GM18511 (cell line): ENCODE data around the gene MRTFB.
A peak's percentile ranks its signal among the peaks of the same experiment; 100 is the strongest.
"Not testable (repeated sequence)": the region's sequence is repeated elsewhere in the genome, so short reads cannot be mapped to it uniquely, and the experiment has no call there.

Experiments used
- ATAC-seq: cut with Tn5 transposase; IDR thresholded peaks from one replicate; pipeline ENCODE4 v1.9.1; 2021; ENCODE audit warnings: mild to moderate bottlenecking, moderate library complexity; ENCODE audit not compliant: unreplicated experiment

Gene MRTFB

GRCh38 chr16:14180481-14180944 lies 109.4 kb downstream of the MRTFB start:
- no peak for ATAC-seq

- ATAC-seq: no peak
Measured at GRCh38 chr16:14181371-14182050, 110.4 kb downstream of the MRTFB start.

DNA sequence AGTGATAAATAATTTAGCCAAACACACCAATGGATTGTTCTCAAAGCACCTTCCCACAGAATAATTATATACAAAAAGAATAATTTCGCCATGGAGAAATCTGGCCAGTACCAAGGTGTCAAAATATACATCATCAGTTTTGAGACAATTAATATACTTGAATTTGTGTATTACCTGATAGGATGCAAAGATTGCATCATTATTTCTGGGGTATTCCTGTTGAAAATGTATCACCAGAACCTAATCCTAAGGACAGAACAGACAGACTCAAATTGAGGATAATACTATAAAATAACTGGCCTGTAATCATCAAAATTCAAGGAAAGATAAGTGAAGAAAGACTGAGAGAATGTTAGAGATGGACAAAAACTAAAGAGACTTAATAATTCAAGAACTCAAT lies 111.9 kb downstream of the MRTFB start:
- ATAC-seq: no peak

GRCh38 chr16:14183962-14184361 lies 112.8 kb downstream of the MRTFB start:
- ATAC-seq: not testable (repeated sequence)

DNA sequence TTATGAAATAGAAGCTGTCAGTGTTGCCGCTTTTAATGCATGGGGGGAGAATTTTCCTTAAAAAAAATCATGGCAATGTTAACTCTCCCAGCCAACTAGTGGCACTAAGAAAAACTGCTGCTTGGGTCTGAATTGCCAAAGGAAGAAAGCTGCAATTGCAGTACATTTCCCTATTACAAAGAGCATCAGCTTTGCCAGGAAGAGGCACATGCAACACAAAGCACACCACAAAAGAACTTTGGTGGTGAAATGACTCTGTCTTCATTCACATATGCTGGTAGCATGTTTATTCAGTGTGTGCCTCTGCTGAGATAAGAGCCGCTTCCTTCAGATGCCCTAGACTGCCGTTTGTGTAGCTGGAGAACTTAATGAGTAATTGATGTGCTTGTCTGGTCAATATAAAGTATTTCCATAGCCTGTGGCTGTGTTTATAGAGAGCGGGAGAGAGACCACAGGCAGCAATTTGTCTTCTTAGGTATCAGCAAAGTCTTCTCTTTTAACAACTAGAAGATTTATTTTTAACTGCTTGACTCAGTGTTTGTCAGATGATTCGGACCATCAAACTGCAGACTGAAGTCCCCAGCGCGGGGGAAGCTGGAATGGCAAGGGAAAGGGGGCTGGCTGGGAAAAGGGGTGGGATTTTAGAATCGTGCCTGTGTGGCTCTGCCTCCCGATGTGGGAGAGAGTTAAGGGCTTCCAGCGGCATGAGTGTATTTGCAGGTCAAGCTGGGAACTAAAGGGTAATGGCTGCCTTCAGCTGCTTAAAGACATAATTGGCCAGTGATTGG lies 115.1 kb downstream of the MRTFB start:
- ATAC-seq: no peak

DNA sequence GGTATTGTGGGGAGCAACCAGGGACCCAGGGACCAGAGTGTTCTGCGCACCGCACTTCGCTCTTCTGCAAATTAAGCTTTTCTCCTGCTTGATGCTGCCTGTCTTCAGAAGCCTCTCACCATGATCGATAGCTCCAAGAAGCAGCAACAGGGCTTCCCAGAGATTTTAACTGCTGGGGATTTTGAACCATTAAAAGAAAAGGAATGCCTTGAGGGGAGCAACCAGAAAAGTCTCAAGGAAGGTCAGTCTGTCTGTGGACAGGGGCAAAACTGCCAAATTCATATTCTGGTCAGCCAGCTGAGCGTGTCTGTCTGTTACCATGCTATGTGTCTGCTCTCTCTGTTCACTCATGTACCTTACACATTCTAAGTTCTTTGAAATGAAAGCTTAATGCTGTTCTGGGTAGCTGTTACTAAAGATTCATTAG lies 115.7 kb downstream of the MRTFB start:
- no peak for ATAC-seq

DNA sequence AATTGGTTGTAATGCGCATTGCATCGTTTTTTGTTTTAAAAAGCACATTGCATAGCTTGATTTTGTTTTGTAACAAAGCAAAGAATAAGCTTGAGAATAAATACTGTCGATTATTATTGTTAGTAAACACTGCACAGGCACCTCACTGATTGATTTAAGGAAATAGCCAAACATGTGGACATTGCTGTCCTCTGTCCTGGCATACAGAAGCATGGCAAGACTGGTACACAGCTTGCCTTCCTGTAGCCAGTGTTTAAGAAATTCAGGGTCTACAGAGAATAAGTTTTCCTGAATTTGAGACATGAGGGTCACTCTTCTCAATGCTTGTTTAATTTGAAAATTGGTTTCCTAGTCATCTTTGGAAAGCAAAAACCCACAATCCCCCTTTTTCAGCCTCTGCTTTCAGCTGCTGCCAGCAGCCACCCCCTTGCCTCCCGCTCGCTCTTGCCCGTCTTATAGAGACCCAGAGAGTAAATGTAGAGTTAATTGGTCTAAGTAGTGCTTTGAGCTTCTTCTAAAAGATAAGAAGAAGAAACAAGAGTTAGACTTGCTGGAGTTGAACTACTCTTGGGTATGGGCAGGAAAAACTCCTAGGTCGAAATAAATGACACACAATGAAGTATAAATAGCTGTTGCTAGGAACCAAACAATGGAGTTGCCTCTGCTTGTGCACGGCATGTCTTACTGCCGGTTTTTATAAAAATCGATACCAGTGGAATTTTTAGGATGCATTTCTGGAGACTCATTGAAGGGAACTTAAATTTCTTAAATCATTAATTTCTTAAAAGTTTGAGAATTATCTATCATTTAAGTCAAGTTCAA lies 116.6 kb downstream of the MRTFB start:
- no peak for ATAC-seq

DNA sequence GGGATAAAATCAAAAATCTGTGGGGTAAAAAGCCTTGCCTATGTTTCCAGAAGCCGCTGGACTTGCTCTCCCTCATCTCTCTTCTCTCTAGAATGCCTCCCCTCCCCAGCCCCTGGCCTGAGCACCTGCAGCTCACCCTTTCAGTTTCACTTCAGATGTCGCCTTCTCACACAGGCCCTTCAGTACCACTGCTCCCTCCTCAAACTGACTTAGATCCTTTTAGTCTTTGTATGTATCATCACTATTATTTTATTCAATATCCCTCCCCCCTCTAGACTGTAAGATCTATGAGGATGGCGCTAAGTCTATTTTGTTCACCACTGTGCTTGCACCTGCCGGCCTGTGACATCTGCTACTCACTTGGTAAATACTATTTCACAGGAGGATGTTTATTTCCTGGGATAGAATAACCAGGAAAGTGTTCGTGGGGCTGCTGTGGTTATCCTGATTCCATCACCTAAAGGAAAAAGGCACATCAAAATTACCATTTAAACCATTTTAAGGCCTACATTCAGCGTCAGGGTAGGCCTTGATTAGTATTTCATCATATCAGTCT lies 122.3 kb downstream of the MRTFB start:
- ATAC-seq: peak; percentile 88

- no peak for ATAC-seq
Measured at GRCh38 chr16:14194721-14195120, 123.6 kb downstream of the MRTFB start.

DNA sequence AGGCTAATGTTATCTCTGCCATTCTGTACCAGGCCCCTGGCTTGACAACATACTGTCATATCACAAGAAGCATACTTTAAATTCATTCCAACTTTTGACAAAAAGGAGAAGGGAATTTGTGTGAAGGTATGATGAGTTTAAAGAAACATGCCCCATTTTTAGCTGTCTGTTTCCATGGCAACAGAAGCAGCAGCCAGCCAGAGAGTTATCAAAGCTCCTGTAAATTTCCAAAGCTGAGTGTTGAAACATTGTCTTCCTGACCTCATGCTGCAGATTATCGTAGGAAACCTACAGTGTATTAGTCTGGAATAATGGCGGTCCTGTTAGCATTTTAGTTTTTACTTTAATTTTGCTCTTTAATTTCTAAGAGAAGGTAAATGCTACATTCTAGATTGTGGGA lies 124.9 kb downstream of the MRTFB start:
- ATAC-seq: no peak

DNA sequence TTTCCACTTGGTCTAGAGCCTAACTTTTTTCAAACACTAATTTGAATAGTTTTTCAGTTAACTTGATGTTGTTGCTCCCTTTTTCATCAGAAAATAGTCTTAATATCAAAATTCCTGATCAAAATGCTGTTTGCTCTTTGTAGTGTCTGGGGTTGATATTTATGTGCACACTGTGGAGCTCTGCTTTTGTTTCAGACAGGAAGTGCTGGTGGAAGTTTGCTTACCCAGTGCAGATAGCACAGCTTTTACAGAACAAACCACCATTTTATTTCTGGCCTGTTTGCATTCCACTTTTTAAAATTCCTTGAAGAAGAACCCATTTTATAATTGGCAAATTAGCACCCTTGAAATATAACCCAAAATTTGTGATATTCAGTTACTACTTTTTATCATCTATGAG lies 125.4 kb downstream of the MRTFB start:
- no peak for ATAC-seq

DNA sequence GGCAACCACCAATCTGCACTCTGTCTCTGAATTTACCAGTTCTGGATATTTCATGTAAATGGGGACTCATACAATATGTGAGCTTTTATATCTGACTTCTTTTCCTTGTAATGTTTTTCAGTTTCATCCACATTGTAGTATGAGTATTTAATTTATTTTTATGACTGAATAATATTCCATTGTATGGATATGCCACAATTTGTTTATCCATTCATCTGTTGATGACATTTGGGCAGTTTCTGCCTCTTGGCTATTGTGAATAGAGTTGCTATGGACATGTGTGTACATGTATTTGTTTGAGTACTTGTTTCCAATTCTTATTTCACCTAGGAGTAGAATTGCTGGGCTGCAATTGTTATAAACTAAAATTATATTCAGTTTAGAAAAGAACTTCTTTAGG lies 126.9 kb downstream of the MRTFB start:
- ATAC-seq: no peak

DNA sequence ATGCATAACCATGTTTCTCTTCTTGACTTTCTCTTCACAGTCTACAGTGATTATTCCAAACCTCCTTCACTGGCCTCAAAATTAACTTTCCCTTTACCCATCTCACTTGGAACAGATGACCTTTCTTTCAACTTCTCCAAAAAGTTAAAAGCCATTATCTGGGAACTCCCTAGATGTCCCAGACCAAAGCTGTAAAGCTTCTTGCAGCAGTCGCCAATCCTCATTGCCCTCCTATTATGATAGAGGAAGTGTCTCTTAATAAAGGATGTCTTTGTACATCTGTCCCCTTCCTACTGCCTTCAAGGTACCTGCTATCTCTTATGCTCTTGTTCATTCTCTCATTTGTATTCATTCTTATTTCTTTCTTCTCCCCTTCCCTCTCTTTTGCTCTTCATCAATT lies 127.5 kb downstream of the MRTFB start:
- ATAC-seq: no peak

DNA sequence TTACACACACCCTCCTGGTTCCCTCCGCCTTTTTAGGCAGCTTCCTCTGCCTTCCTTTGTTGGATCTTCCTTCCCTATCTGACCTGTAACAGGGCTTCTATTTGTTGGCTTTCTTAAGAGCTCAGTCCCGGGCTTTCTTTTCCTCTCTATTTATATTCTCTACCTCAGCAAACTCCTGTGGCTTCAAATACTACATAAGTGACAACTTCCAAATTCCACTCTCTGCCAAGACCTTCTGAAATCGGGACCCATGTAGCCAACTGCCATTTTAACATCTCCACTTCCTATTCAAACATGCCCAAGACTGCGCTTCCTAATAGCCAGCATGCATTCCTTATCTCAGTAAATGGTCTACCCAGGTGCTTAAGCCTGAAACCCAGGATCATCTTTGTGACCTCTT lies 128.1 kb downstream of the MRTFB start:
- no peak for ATAC-seq

DNA sequence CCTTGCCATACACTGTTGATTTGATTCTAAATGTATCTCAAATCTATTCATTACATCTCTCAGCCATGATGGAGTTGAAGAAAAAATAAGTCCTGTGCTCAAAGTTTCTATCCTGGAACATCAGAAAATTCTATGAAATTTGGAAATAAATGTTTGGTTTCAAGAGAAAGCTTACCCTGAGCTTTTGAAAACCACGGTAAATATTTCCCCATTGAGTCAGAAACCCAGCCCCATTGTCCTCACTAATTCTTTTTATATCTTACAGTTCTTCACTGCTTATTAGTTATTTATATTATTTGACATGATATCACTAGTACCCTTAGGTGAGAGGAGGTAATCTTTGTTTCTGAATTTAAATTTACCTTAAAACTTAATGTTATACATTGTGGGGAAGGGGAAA lies 128.5 kb downstream of the MRTFB start:
- ATAC-seq: no peak

- no peak for ATAC-seq
Measured at GRCh38 chr16:14202095-14202494, 131.0 kb downstream of the MRTFB start.

DNA sequence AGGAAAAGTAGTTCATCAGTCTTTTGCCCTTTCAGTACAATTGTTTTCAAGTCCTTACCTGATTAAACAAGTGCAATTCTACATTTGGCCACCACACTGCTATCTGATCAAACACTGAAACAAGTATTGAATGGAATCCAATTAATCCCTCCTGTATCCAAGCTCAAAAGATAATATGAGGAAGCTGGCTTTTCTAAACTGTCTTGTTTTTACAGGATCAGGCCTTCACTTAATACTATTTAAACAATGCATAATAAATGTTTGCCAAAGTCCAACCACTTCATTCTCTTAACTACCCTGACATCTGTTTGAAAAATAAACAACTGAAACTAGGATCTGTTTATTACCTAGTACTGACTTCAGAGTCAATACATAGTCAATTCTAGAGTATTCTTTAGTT lies 131.6 kb downstream of the MRTFB start:
- ATAC-seq: no peak

- no peak for ATAC-seq
Measured at GRCh38 chr16:14203166-14203565, 132.0 kb downstream of the MRTFB start.

GRCh38 chr16:14205666-14206065 lies 134.5 kb downstream of the MRTFB start:
- no peak for ATAC-seq

- ATAC-seq: no peak
Measured at GRCh38 chr16:14211856-14212543, 140.9 kb downstream of the MRTFB start.

GRCh38 chr16:14215941-14216340 lies 144.8 kb downstream of the MRTFB start:
- ATAC-seq: no peak
